ENCODE results near the gene LRRC57.

The LRRC57 gene

DNA sequence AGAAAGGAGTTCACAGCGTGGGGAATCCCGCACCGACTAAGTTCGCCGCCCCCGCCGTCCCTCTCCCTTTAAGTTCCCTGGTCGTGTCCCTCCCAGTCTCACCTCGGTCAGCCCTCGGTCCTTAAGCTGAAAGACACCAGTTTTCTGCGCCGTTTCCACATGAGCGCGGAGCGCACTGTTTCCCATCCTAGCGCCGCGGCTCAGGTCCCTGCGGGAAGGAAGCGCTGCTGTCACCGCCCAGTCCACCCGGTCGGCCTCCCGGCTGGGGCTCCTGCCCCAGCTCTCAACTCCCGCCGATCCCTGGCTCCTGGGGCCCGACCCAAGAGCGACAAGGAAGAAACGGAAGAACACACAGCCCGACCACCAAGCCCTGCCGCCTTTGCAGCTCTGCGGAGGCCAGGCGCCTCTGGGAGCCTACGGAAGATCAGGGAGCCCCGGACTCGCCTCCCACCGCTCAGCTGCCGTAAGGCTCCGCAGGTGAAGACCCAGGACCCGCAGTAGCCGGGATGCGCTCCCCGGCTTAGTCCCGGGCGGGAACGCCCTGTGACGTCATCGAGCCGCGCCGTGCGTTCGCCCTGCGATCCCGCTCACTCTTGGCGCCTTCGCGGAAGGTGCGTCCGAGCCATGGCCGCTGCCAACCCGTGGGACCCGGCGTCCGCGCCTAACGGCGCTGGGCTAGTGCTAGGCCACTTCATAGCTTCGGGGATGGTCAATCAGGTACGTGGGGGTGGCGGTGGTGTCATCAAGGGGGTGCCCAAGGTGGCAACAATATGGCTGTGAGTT, at the start of gene LRRC57, which contains the start of gene HAUS2:
TSS of gene LRRC57 (minus strand) at position 545 of the 783 bp plus-strand sequence. CDS start at position 186, 359 bp downstream.
TSS of gene HAUS2 (plus strand) at position 590 of the 783 bp plus-strand sequence. CDS start at position 625, 35 bp downstream.
- CTCF ChIA-PET, result interaction anchor here (1.0 to 1.3 kb wide), 5 partner anchors 15 to 106 kb away, joined by 3 to 5 read pairs (median 3); no protein-coding TSS in a partner anchor
- peak within 1 kb of the TSS; percentile 90 for H3K4me3 ChIP-seq (ENCODE audit: low read depth, low read length)
- POLR2A ChIA-PET, result interaction anchor here (0.9 to 1.2 kb wide), 2 partner anchors 27 to 98 kb away, joined by 4 to 6 read pairs; partner anchors contain the start of gene STARD9
- TF ChIP-seq, protein P1, sequence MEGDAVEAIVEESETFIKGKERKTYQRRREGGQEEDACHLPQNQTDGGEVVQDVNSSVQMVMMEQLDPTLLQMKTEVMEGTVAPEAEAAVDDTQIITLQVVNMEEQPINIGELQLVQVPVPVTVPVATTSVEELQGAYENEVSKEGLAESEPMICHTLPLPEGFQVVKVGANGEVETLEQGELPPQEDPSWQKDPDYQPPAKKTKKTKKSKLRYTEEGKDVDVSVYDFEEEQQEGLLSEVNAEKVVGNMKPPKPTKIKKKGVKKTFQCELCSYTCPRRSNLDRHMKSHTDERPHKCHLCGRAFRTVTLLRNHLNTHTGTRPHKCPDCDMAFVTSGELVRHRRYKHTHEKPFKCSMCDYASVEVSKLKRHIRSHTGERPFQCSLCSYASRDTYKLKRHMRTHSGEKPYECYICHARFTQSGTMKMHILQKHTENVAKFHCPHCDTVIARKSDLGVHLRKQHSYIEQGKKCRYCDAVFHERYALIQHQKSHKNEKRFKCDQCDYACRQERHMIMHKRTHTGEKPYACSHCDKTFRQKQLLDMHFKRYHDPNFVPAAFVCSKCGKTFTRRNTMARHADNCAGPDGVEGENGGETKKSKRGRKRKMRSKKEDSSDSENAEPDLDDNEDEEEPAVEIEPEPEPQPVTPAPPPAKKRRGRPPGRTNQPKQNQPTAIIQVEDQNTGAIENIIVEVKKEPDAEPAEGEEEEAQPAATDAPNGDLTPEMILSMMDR (IDR thresholded peaks at IDR 0.05; ENCODE audit: insufficient read depth, low read length, missing control alignments), result no peak
- DNase-seq (ENCODE audit: low read depth, low spot score), result no peak

DNA sequence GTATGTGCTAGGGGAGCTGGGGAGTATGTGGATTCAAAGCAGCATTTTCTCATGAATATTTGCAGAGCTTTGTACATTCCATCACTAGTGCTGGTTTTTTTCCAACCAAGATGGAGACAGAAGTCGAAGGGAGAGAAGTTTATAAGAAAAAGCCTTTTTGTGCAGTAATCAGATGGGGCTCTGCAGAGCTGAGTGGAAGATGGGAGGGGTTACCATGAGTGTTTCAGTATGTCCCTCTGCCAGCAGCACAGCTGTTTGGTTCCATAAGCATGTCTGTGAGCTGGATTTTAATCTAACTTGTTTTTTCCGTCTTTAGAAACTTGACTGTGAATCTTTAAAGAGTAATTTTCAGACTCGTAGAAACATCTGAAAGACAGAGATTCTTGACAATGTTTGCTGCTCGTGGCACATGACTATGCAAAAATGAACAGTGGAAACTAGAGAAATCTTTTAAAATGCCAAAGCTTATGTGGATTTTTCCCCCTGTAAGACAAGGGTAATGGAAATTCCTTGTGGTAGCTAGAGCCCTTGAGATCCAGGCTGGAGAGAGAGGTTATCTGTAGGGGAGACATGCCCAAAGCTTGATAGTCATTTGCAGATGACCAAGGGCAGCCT, 47.1 kb upstream of the LRRC57 start:
- CTCF ChIA-PET, result interaction anchor here (1.9 kb wide), 1 partner anchor 12 kb away, joined by 5 read pairs; no protein-coding TSS in a partner anchor
- H3K4me3 ChIP-seq (ENCODE audit: low read depth, low read length), result no peak overlapping the region
- TF ChIP-seq, protein P1 (IDR thresholded peaks at IDR 0.05; ENCODE audit: insufficient read depth, low read length, missing control alignments), result no peak
- POLR2A ChIA-PET, result no interaction called here
- DNase-seq (ENCODE audit: low read depth, low spot score), result no peak

DNA sequence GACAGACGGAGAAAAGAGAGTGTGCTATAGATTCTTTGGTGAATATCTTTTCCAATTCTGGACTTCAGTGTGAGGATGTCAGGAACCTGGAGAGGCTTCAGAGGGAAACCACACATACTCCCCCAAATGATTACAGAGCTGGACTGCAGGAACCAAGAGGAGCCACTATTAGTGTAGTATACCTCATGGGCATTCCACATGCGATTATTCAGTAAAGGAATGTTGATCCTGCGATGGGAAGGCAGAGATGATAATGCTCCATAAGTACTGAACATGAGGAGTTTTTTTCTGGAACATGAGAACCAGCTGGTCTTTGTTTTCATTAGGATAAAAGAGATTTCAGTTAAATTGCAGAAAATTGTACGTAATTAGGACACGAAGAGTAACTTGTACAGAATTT, 45.5 kb upstream of the LRRC57 start:
- ChIA-PET POLR2A (no interaction called here), CTCF (interaction anchor here (0.7 to 1.9 kb wide), 2 partner anchors 11 to 57 kb away, joined by 3 to 5 read pairs; no protein-coding TSS in a partner anchor)
- H3K4me3 ChIP-seq (ENCODE audit: low read depth, low read length), result no peak overlapping the region
- TF ChIP-seq, protein P1 (IDR thresholded peaks at IDR 0.05; ENCODE audit: insufficient read depth, low read length, missing control alignments), result no peak
- no peak for DNase-seq (ENCODE audit: low read depth, low spot score)

DNA sequence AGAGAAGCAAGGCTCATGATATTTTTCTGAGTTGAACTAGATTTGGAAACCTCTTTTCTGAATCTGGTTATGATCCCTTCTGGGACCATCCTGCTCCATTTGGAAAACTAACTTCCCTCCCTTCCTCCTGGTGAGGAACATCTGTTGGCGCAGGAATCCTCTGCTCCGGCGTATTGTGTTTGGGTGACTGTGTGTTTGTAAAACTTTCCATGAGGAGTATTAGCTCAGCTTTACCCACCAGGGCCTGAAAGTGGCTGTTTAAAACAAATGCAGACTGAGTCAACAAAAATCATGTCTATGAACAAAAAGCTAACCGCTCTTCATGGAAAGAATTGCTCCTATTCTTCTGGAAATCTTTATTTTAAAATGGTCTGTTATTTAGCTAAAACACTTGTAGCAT, 44.5 kb upstream of the LRRC57 start:
- POLR2A ChIA-PET, result no interaction called here

DNA sequence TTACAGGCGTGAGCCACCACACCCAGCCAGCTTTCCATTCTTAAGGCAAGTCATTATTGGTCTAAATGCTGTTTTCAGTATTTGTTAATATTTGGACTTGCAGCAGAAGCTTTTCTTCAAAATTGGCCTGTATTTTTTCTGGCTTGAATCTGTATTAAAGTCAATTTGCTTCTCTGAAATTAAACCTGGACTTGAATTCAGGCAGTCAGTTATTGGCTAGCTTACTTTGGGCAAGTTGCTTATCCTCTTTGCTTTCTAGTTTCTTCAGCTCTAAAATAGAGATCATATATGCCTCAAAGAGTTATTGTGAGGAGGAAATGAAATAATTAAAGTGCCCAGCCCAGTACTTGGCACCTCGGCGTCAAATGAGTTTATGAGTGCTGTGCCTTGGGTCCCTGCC, 44.1 kb upstream of the LRRC57 start:
- TF ChIP-seq, protein P1 (IDR thresholded peaks at IDR 0.05; ENCODE audit: insufficient read depth, low read length, missing control alignments), result no peak
- no peak for DNase-seq (ENCODE audit: low read depth, low spot score)
- POLR2A ChIA-PET, result no interaction called here
- CTCF ChIA-PET, result interaction anchor here (0.7 to 1.6 kb wide), 6 partner anchors 9 to 333 kb away, joined by 3 to 5 read pairs (median 3); partner anchors contain the start of gene STARD9
- H3K4me3 ChIP-seq (ENCODE audit: low read depth, low read length), result no peak overlapping the region

More for the DNA sequence above, 44.5 kb upstream of the LRRC57 start:
- TF ChIP-seq, protein P1 (IDR thresholded peaks at IDR 0.05; ENCODE audit: insufficient read depth, low read length, missing control alignments), result no peak
- no peak overlapping the region for H3K4me3 ChIP-seq (ENCODE audit: low read depth, low read length)
- CTCF ChIA-PET, result interaction anchor here (0.9 to 1.6 kb wide), 4 partner anchors 9 to 333 kb away, joined by 3 to 5 read pairs (median 4); partner anchors contain the start of gene STARD9
- no peak for DNase-seq (ENCODE audit: low read depth, low spot score)
